Activated CD8-positive, alpha-beta T cell treated with anti-CD3 and anti-CD28 coated beads for 36 hours (primary cell): ENCODE data around the gene RHEX. TPM values are rescaled to one million over a fixed set of nuclear protein-coding genes. Genes with fewer than 3 reads are reported as not detected.

Experiments
- ATAC-seq: fragments of 200-7000 bp; cut with Tn5 transposase; one replicate; pipeline ENCODE4 v1.10.0; 2021; ENCODE audit warnings: mild to moderate bottlenecking, moderate library complexity
- CTCF ChIA-PET: fragments of 350-600 bp; sonication (Branson Sonifier 250); formaldehyde crosslinking; loops from one replicate; lab custom pipeline; 2021; ENCODE audit warnings: antibody characterized with exemption; lab: Charles Lee
- POLR2A ChIA-PET: fragments of 350-600 bp; sonication (Branson Sonifier 250); formaldehyde crosslinking; loops from one replicate; lab custom pipeline; 2021; ENCODE audit warnings: antibody characterized with exemption; lab: Charles Lee
- DNase-seq: peaks from one replicate; pipeline ENCODE4 v3.0.0-alpha.2; 2020
- H3K27ac Mint-ChIP-seq: one replicate; pipeline ENCODE4 v1.8.0; 2021; ENCODE audit warnings: mild to moderate bottlenecking, mixed read lengths
- H3K27me3 Mint-ChIP-seq: one replicate; pipeline ENCODE4 v1.8.0; 2021; ENCODE audit warnings: mixed read lengths
- H3K36me3 Mint-ChIP-seq: one replicate; pipeline ENCODE4 v1.8.0; 2021; ENCODE audit warnings: low read depth, mixed read lengths
- H3K4me1 Mint-ChIP-seq: one replicate; pipeline ENCODE4 v1.8.0; 2021; ENCODE audit warnings: low read depth, mixed read lengths
- H3K4me3 Mint-ChIP-seq: one replicate; pipeline ENCODE4 v1.8.0; 2021; ENCODE audit warnings: mild to moderate bottlenecking, moderate library complexity, mixed read lengths
- H3K9me3 Mint-ChIP-seq: one replicate; pipeline ENCODE4 v1.8.0; 2021; ENCODE audit warnings: mixed read lengths
- CTCF ChIP-seq: fragments of 200-600 bp; IDR thresholded peaks from one replicate; pipeline ENCODE4 v1.8.0; 2022; ENCODE audit warnings: antibody characterized with exemption, mild to moderate bottlenecking
- intact Hi-C: fragments of 100-400 bp; cut with micrococcal nuclease; formaldehyde crosslinking; loops from one replicate; pipeline ENCODE4 v1.10.0; 2022
- total RNA-seq, 2 experiments: library from RNA; stranded (reverse); gene quantifications; one replicate each; pipeline ENCODE4 v1.2.3, GENCODE V29; 2021

Gene RHEX
- total RNA-seq, 2 experiments from 2014 or later: not detected

GRCh38 chr1:206006946-206007345 lies 46.0 kb upstream of the RHEX start:
- no peak for TF ChIP-seq CTCF
- Mint-ChIP-seq H3K27me3 (peaks cover 5% of the 10 kb centered on the region), H3K9me3 (no peaks in the 10 kb centered on the region), H3K4me3 (no peak overlapping the region), H3K4me1 (peaks cover 24% of the 10 kb centered on the region), H3K27ac (no peak overlapping the region), H3K36me3 (no peaks in the 10 kb centered on the region)
- CTCF ChIA-PET: interaction anchor here (1.5 to 1.7 kb wide), 2 partner anchors 23 to 30 kb away, joined by 4 to 6 read pairs; no protein-coding TSS in a partner anchor
- POLR2A ChIA-PET: no interaction called here
- intact Hi-C loops: no loop called here
- DNase-seq: no peak
- ATAC-seq: no peak

GRCh38 chr1:206010060-206010459 lies 42.9 kb upstream of the RHEX start:
- TF ChIP-seq CTCF: no peak
- DNase-seq: no peak
- intact Hi-C loops: no loop called here
- peaks cover 5% of the 10 kb centered on the region for H3K27me3 Mint-ChIP-seq
- H3K27ac Mint-ChIP-seq: no peak overlapping the region
- no peak overlapping the region for H3K4me3 Mint-ChIP-seq
- CTCF ChIA-PET: no interaction called here
- POLR2A ChIA-PET: no interaction called here
- H3K36me3 Mint-ChIP-seq: no peaks in the 10 kb centered on the region
- no peaks in the 10 kb centered on the region for H3K9me3 Mint-ChIP-seq
- peaks cover 30% of the 10 kb centered on the region for H3K4me1 Mint-ChIP-seq
- no peak for ATAC-seq

GRCh38 chr1:206011057-206011456 lies 41.9 kb upstream of the RHEX start:
- TF ChIP-seq CTCF: no peak
- DNase-seq: peak; percentile 65
- Mint-ChIP-seq H3K27ac (peak overlapping the region; percentile 75), H3K9me3 (no peaks in the 10 kb centered on the region), H3K36me3 (no peaks in the 10 kb centered on the region), H3K27me3 (peaks cover 4% of the 10 kb centered on the region), H3K4me1 (peaks cover 30% of the 10 kb centered on the region), H3K4me3 (no peak overlapping the region)
- ChIA-PET POLR2A (no interaction called here), CTCF (interaction anchor here (1.5 kb wide), 1 partner anchor 20 kb away, joined by 7 read pairs; no protein-coding TSS in a partner anchor)
- intact Hi-C loops: no loop called here
- peak; percentile 45 for ATAC-seq

GRCh38 chr1:206012086-206012859 lies 40.7 kb upstream of the RHEX start:
- CTCF ChIA-PET: interaction anchor here (0.8 to 1.5 kb wide), 3 partner anchors 19 to 94 kb away, joined by 3 to 7 read pairs (median 4); no protein-coding TSS in a partner anchor
- ATAC-seq (peak; percentile 85), DNase-seq (peak; percentile 64)
- intact Hi-C loops: no loop called here
- H3K4me1 Mint-ChIP-seq: peaks cover 30% of the 10 kb centered on the region
- no peak overlapping the region for H3K27ac Mint-ChIP-seq
- no peak overlapping the region for H3K4me3 Mint-ChIP-seq
- POLR2A ChIA-PET: no interaction called here
- no peaks in the 10 kb centered on the region for H3K27me3 Mint-ChIP-seq
- TF ChIP-seq CTCF: no peak
- H3K36me3 Mint-ChIP-seq: no peaks in the 10 kb centered on the region
- no peaks in the 10 kb centered on the region for H3K9me3 Mint-ChIP-seq
